Right lobe of liver (tissue), 6 donors: ENCODE measurements around the gene PPP2R5C. TPM values are rescaled to one million over a fixed set of nuclear protein-coding genes. Genes with fewer than 3 reads are reported as not detected.

Experiments
- ATAC-seq, 4 donors: fragments of 200-7000 bp; cut with Tn5 transposase; one replicate each; pipeline ENCODE4 v1.9.1; 2020; ENCODE audit warnings: mild to moderate bottlenecking in 4 of 4, moderate library complexity in 4 of 4
- DNase-seq, 3 donors: peaks; one replicate each; pipeline ENCODE4 v3.0.0-alpha.2; 2020
- H3K27ac ChIP-seq, 3 donors: fragments of 200-600 bp; one replicate each; pipeline ENCODE4 v1.8.0; 2022
- H3K27me3 ChIP-seq, 2 donors: fragments of 200-600 bp; one replicate each; pipeline ENCODE4 v1.8.0; 2022
- H3K36me3 ChIP-seq, 4 donors: fragments of 200-600 bp; sonication (generic) in 1 of 4; one replicate each; pipeline versions ENCODE4 v1.5.1 to v1.8.0; 2017 to 2022; ENCODE audit warnings: control low read depth in 1 of 4
- H3K4me1 ChIP-seq, 4 donors: fragments of 200-600 bp; sonication (generic) in 1 of 4; one replicate each; pipeline versions ENCODE4 v1.5.1 to v1.8.0; 2017 to 2022; ENCODE audit warnings: control low read depth in 1 of 4
- H3K4me3 ChIP-seq, 3 donors: fragments of 200-600 bp; one replicate each; pipeline ENCODE4 v1.8.0; 2022
- H3K9me3 ChIP-seq, 4 donors: fragments of 200-600 bp; sonication (generic) in 1 of 4; one replicate each; pipeline versions ENCODE4 v1.5.1 to v1.8.0; 2017 to 2022; ENCODE audit warnings: control low read depth in 1 of 4
- CTCF ChIP-seq, 4 donors: fragments of 200-600 bp in 3 of 4; fragments of 450-650 bp in 1 of 4; IDR thresholded peaks; one replicate each; pipeline versions ENCODE4 v1.5.1 to v1.8.0; 2016 to 2022; ENCODE audit warnings: antibody characterized with exemption in 4 of 4, mild to moderate bottlenecking in 2 of 4
- POLR2A ChIP-seq: fragments of 450-650 bp; IDR thresholded peaks from one replicate; pipeline ENCODE4 v1.6.1; 2017; ENCODE audit warnings: antibody characterized with exemption, mild to moderate bottlenecking
- WGBS: methylation state at CpG from one replicate; pipeline ENCODE4 v1.1.6; 2018; ENCODE audit warnings: low coverage, low lambda C conversion rate; ENCODE audit not compliant: insufficient coverage; ENCODE audit errors: missing lambda C conversion rate; 5-methylcytosine and 5-hydroxymethylcytosine counted together
- intact Hi-C, 2 donors: fragments of 100-400 bp; cut with DNase I; formaldehyde crosslinking; loops; one replicate each; pipeline versions ENCODE4 v1.11.2 to v1.14.1; 2022
- total RNA-seq, 6 experiments: library from RNA; depleted of rRNA in 2 of 6; stranded (reverse); fragments of >200 nt in 2 of 6; fragmentation: NEBNext Ultra II Directional in 3 of 6; extraction: Animal tissue kit (Norgen Biotek cat#: 25700) in 3 of 6; gene quantifications; one replicate each; pipeline versions ENCODE4 v1.1.0 to v1.2.4, GENCODE V29; 2016 to 2023
- donor health status: DM: no; HTN: yes; CAD: no.
- donor health status: DM: no; HTN: no; CAD: no.
- donor health status: DM: no; HTN: no; CAD: no.
- donor health status: DM: no; HTN: yes; CAD: no.
- donor health status: DM: no; HTN: yes; CAD: no.

Gene PPP2R5C
- total RNA-seq, 6 experiments from 2014 or later, result 44.9 to 74.5 (median 55.3) TPM

- no peak for DNase-seq
- H3K4me3 ChIP-seq, result no peak overlapping the region
- intact Hi-C loops, result no loop called here
- H3K36me3 ChIP-seq, result no peaks in the 10 kb centered on the region
- H3K27me3 ChIP-seq, result no peaks in the 10 kb centered on the region
- WGBS, result 64% methylated on average over 6 of the region's 8 CpGs
- peaks cover 0 to 3% (median 0%) of the 10 kb centered on the region in 4 donors for H3K9me3 ChIP-seq
- H3K4me1 ChIP-seq, result no peaks in the 10 kb centered on the region
- H3K27ac ChIP-seq, result no peak overlapping the region
- TF ChIP-seq CTCF (IDR thresholded peaks at IDR 0.05), result no peak
- TF ChIP-seq POLR2A, result no peak
- no peak for ATAC-seq
Measured at GRCh38 chr14:101755591-101756324, 5.8 kb upstream of the PPP2R5C start.

- Histone ChIP-seq H3K4me3 (no peak overlapping the region), H3K9me3 (peaks cover 0 to 3% (median 0%) of the 10 kb centered on the region in 4 donors), H3K4me1 (no peaks in the 10 kb centered on the region), H3K27me3 (no peaks in the 10 kb centered on the region), H3K36me3 (no peaks in the 10 kb centered on the region), H3K27ac (no peak overlapping the region)
- no peak for TF ChIP-seq CTCF (IDR thresholded peaks at IDR 0.05)
- ATAC-seq (no peak), DNase-seq (no peak)
- 75% methylated on average over 5 of the region's 14 CpGs for WGBS
- intact Hi-C loops, result no loop called here
Measured at GRCh38 chr14:101757064-101757838, 4.3 kb upstream of the PPP2R5C start.

GRCh38 chr14:101757839-101758211 lies 3.7 kb upstream of the PPP2R5C start:
- ATAC-seq, result no peak
- intact Hi-C loops, result no loop called here
- 93% methylated on average over 3 of the region's 3 CpGs for WGBS

More at GRCh38 chr14:101757839-101758211, 3.7 kb upstream of the PPP2R5C start:
- Histone ChIP-seq H3K27me3 (no peaks in the 10 kb centered on the region), H3K9me3 (peaks cover 0 to 3% (median 0%) of the 10 kb centered on the region in 4 donors), H3K36me3 (no peaks in the 10 kb centered on the region), H3K4me3 (no peak overlapping the region), H3K27ac (no peak overlapping the region), H3K4me1 (peaks cover 0 to 3% (median 0%) of the 10 kb centered on the region in 4 donors)
- DNase-seq, result no peak
- TF ChIP-seq POLR2A (no peak), CTCF (IDR thresholded peaks at IDR 0.05) (no peak)
